ENCODE measurements around the gene FTO.

- no peak for TF ChIP-seq CTCF (IDR thresholded peaks at IDR 0.05)
- TF ChIP-seq POLR2A (IDR thresholded peaks at IDR 0.05), result no peak
Measured at GRCh38 chr16:53681354-53681753, 22.6 kb upstream of the FTO start.

All from thyroid gland (tissue), 4 donors.